ENCODE measurements around the gene KDM3A.

- TF ChIP-seq POLR2A (IDR thresholded peaks at IDR 0.05) (peak; percentile 97 to 98), CTCF (IDR thresholded peaks at IDR 0.05) (no peak)
These were observed 266 bp downstream of the KDM3A start for GRCh38 chr2:86441392-86441881.
